Measurements from ENCODE around the gene OR5AU1. TPM values are rescaled to one million over a fixed set of nuclear protein-coding genes. Genes with fewer than 3 reads are reported as not detected.

OR5AU1 gene
- total RNA-seq, 1 experiment from 2014 or later: not detected

DNA sequence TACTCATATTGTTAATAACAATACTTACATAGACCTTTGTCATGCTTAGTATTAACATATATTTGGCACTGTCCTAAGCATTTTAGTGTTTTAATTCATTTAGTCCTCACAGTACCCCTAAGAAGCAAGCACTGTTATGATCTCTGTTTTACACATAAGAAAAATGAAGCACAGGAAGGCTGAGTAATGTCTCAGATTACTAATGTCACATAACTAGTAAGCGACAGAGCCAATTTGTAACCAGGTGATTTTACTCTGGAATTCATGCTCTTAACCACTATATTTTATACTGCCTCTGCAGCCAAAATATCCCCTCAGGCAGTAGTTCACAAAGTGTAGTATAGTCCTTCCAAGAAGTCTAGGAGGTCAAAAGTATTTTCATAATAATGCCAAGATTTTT, 34.7 kb downstream of the OR5AU1 start:
- no peak overlapping the region for H3K27ac Mint-ChIP-seq
- Histone ChIP-seq H3K79me1 (ENCODE audit: insufficient read depth, low read depth, low read length, poor library complexity, severe bottlenecking) (no peaks in the 10 kb centered on the region), H4K91ac (ENCODE audit: insufficient read length, low read depth, low read length) (no peak overlapping the region), H2BK15ac (ENCODE audit: low read depth, low read length) (no peak overlapping the region), H3K18ac (ENCODE audit: insufficient read length, low read depth, low read length) (no peak overlapping the region), H2AK5ac (ENCODE audit: insufficient read length, low read length) (no peak overlapping the region), H3K9ac (ENCODE audit: extremely low read depth, insufficient read length, low read length) (no peak overlapping the region), H3K27ac (ENCODE audit: insufficient read length, low read depth, low read length) (no peak overlapping the region), H3K23me2 (ENCODE audit: insufficient read length, low read depth, low read length, poor library complexity, severe bottlenecking) (no peaks in the 10 kb centered on the region), H3K56ac (ENCODE audit: insufficient read length, low read depth, low read length) (no peak overlapping the region), H4K20me1 (ENCODE audit: control insufficient read depth, insufficient read depth, insufficient read length) (no peaks in the 10 kb centered on the region), H2AFZ (ENCODE audit: low read length) (no peak overlapping the region), H3T11ph (ENCODE audit: low read length) (no peak overlapping the region), H4K5ac (ENCODE audit: insufficient read length, low read depth, low read length) (no peak overlapping the region), H3K4ac (ENCODE audit: low read depth, low read length) (no peak overlapping the region), H4K8ac (replicated peaks; ENCODE audit: insufficient read length, low read depth, low read length) (no peak overlapping the region), H3K4me2 (ENCODE audit: insufficient read depth, insufficient read length, low read length) (no peak overlapping the region), H3K9me3 (ENCODE audit: control insufficient read depth, low read depth, low read length) (no peaks in the 10 kb centered on the region), H2BK120ac (ENCODE audit: low read depth, low read length, poor library complexity, severe bottlenecking) (no peak overlapping the region), H2BK20ac (ENCODE audit: low read depth, low read length, poor library complexity, severe bottlenecking) (no peak overlapping the region), H3K79me2 (ENCODE audit: insufficient read depth, low read length) (no peaks in the 10 kb centered on the region), H3K27me3 (ENCODE audit: insufficient read depth, low read length) (no peaks in the 10 kb centered on the region), H3K23ac (ENCODE audit: insufficient read length, low read depth, low read length) (no peak overlapping the region), H2BK5ac (ENCODE audit: insufficient read length, low read length) (no peak overlapping the region), H2BK12ac (ENCODE audit: insufficient read length, low read depth, low read length) (no peak overlapping the region), H3K14ac (ENCODE audit: insufficient read depth, low read length) (no peak overlapping the region), H3K4me1 (ENCODE audit: insufficient read depth, low read length) (no peaks in the 10 kb centered on the region)
- no peak overlapping the region for H3K4me3 Mint-ChIP-seq
- DNase-seq: no peak
- no peaks in the 10 kb centered on the region for H3K36me3 Mint-ChIP-seq (ENCODE audit: insufficient read depth in 1 of 3, low read depth in 3 of 3)
- TF ChIP-seq, protein P1, sequence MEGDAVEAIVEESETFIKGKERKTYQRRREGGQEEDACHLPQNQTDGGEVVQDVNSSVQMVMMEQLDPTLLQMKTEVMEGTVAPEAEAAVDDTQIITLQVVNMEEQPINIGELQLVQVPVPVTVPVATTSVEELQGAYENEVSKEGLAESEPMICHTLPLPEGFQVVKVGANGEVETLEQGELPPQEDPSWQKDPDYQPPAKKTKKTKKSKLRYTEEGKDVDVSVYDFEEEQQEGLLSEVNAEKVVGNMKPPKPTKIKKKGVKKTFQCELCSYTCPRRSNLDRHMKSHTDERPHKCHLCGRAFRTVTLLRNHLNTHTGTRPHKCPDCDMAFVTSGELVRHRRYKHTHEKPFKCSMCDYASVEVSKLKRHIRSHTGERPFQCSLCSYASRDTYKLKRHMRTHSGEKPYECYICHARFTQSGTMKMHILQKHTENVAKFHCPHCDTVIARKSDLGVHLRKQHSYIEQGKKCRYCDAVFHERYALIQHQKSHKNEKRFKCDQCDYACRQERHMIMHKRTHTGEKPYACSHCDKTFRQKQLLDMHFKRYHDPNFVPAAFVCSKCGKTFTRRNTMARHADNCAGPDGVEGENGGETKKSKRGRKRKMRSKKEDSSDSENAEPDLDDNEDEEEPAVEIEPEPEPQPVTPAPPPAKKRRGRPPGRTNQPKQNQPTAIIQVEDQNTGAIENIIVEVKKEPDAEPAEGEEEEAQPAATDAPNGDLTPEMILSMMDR (conservative IDR thresholded peaks at IDR 0.05): no peak
- no peaks in the 10 kb centered on the region for H3K27me3 Mint-ChIP-seq (ENCODE audit: low read depth)
- WGBS (ENCODE audit: extremely low coverage, insufficient read length, low lambda C conversion rate): no CpG with 5 or more reads among the region's 1 CpG
- peaks cover 6% of the 10 kb centered on the region in 2 experiments for H3K4me1 Mint-ChIP-seq
- H3K9me3 Mint-ChIP-seq: no peaks in the 10 kb centered on the region

All from H9 (cell line).